Endothelial cell of umbilical vein (primary cell): ENCODE measurements around the gene DTX3.

Experiments
- EZH2 ChIP-seq: IDR thresholded peaks from 2 replicates; pipeline ENCODE4 v1.6.1; 2012; ENCODE audit warnings: borderline replicate concordance, low read depth, mild to moderate bottlenecking, moderate library complexity, low read length, inconsistent platforms; ENCODE audit not compliant: severe bottlenecking
- FOS ChIP-seq: IDR thresholded peaks from 2 replicates; pipeline ENCODE4 v1.6.1; 2011; ENCODE audit warnings: mild to moderate bottlenecking, low read length, moderate library complexity, borderline replicate concordance; ENCODE audit not compliant: insufficient read depth
- POLR2A ChIP-seq: IDR thresholded peaks from 2 replicates; pipeline ENCODE4 v1.6.1; 2012; ENCODE audit warnings: low read depth, mild to moderate bottlenecking, control low read depth, low read length
- POLR2AphosphoS5 ChIP-seq: IDR thresholded peaks from 2 replicates; pipeline ENCODE4 v1.6.1; 2012; ENCODE audit warnings: low read depth, mild to moderate bottlenecking, control low read depth, low read length, moderate library complexity; ENCODE audit not compliant: insufficient read depth
- TF ChIP-seq, protein P1 (sequence below), 2 donors: IDR thresholded peaks; 1 replicate in 1 of 2; 2 replicates in 1 of 2; pipeline ENCODE4 v1.5.1; 2011; ENCODE audit warnings: low read length in 2 of 2, mild to moderate bottlenecking in 2 of 2, moderate library complexity in 2 of 2, control low read depth in 1 of 2, inconsistent platforms in 1 of 2, low read depth in 1 of 2; ENCODE audit not compliant: insufficient read depth in 1 of 2; ENCODE audit errors: extremely low read depth in 1 of 2
- TF ChIP-seq, protein P2 (sequence below): IDR thresholded peaks from 2 replicates; pipeline ENCODE4 v1.6.1; 2011; ENCODE audit not compliant: insufficient read depth, insufficient read length

DNA sequence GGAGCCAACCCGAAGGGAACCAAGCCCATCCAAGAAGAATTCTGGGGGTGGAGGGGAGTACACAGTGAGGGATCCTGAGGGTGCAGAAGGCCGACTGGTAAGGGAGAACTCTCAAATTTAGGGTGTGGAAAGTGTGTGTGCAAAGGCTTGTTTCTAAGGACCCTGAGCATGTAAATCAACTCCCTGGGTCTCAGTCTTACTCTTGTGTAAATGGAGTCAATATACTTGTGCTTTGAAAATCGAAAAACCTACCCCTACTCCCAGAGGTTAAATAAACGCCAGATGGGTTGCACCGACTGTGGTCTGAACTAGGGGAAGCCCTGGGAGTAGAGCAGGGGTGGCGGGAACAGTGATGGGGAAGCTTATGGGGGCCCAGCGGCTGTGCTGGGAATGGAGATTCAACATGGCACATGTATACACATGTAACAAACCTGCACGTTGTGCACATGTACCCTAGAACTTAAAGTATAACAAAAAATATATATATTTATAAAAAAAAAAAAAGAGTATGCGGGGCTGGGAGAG, 22.4 kb downstream of the DTX3 start:
- TF ChIP-seq POLR2AphosphoS5, result no peak
- TF ChIP-seq, protein P1, sequence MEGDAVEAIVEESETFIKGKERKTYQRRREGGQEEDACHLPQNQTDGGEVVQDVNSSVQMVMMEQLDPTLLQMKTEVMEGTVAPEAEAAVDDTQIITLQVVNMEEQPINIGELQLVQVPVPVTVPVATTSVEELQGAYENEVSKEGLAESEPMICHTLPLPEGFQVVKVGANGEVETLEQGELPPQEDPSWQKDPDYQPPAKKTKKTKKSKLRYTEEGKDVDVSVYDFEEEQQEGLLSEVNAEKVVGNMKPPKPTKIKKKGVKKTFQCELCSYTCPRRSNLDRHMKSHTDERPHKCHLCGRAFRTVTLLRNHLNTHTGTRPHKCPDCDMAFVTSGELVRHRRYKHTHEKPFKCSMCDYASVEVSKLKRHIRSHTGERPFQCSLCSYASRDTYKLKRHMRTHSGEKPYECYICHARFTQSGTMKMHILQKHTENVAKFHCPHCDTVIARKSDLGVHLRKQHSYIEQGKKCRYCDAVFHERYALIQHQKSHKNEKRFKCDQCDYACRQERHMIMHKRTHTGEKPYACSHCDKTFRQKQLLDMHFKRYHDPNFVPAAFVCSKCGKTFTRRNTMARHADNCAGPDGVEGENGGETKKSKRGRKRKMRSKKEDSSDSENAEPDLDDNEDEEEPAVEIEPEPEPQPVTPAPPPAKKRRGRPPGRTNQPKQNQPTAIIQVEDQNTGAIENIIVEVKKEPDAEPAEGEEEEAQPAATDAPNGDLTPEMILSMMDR (IDR thresholded peaks at IDR 0.05; ENCODE audit: extremely low read depth in 1 of 2, insufficient read depth in 1 of 2, low read depth in 1 of 2, low read length in 2 of 2), result no peak
- no peak for TF ChIP-seq FOS
- no peak for TF ChIP-seq EZH2
- TF ChIP-seq POLR2A, result no peak
- TF ChIP-seq, protein P2, sequence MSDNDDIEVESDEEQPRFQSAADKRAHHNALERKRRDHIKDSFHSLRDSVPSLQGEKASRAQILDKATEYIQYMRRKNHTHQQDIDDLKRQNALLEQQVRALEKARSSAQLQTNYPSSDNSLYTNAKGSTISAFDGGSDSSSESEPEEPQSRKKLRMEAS, result no peak
